ENCODE measurements around the gene BAIAP2.
"Not testable (repeated sequence)": the region's sequence is repeated elsewhere in the genome, so short reads cannot be mapped to it uniquely, and the experiment has no call there.

Gene BAIAP2

DNA sequence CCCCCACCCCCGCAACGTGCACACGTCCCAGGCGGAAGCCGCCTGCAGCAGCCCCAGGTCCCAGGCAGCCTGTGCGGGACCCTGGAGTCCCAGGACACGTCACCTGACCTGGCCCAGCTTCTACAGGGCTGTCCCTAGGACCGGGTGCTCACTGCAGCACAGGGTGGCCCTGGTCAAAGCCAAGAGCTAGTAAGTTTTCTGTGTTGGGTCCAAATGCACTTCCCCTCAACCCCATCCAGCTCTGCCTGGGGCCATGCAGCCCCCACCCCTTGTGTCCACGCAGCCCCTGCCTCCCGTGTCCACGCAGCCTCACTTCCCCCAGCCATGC is 108.2 kb downstream of the BAIAP2 start:
- no peak for DNase-seq (ENCODE audit: low read depth)

- DNase-seq (ENCODE audit: low read depth), result no peak
Observed at GRCh38 chr17:81143717-81144422, 108.9 kb downstream of the BAIAP2 start.

DNA sequence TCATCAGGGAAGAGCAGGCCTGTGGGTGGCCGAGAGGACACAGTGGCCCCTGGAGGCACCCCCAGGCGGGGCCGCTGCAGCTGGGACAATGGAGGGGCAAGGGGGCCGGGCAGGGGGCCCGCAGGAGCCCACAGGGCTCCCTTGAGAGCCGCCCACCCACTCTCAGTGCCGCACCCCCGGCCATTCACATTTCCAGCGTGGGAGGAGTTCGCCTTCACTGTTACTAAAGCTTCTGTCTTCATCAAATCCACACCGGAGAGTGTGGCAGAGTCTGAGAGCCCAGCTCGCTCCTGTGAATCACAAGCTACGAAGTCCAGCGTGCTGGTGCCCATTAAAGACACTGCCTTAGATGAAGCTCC is 109.5 kb downstream of the BAIAP2 start:
- DNase-seq (ENCODE audit: low read depth), result no peak

- not testable (repeated sequence) for DNase-seq (ENCODE audit: low read depth)
Observed at GRCh38 chr17:81146208-81146607, 111.3 kb downstream of the BAIAP2 start.

DNA sequence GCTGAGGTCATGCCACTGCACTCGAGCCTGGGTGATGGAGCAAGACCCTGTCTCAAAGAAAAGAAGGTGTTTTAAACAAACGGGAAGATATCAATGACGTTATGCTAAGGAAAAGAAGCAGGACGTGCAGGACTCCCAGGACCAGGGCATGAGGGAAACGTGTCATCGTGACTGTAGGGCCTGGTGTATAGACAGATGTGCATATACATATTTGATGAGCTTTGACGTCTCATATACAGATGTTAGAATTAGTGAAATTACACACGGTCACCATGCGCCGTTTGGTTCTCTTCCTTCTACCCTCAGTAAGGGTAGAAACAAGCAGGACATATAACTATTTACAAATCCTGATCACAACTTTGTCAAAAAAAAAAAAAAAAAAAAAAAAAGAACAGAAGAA is 112.8 kb downstream of the BAIAP2 start:
- no peak for DNase-seq (ENCODE audit: low read depth)

- no peak for DNase-seq (ENCODE audit: low read depth)
Observed at GRCh38 chr17:81148571-81148970, 113.6 kb downstream of the BAIAP2 start.

DNA sequence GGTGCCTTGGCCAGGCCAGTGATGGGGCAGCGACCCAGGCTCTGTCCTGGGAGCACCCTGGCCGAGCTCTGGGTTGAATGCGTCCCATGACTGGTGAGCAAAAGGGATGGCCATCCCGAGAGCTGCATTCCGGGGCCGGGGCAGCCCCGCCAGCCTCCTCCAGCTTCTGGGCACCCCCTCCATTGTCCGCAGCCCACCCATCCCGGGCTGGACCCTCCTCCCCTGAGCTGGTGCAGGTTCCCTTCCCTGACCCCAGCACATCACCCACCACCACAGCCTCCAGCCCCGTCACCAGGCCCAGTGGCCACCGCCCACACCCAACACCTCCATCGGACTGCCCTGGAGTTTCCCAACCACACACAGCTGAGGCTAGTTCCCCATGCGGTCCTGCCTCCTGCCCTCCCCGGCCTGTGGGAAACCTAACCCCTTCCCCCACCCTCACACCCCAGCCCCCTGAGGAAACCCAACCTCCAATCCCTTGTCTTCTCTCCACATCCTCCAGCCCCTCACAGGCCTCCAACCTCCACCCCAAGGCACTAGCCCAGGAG is 114.1 kb downstream of the BAIAP2 start:
- no peak for DNase-seq (ENCODE audit: low read depth)

DNA sequence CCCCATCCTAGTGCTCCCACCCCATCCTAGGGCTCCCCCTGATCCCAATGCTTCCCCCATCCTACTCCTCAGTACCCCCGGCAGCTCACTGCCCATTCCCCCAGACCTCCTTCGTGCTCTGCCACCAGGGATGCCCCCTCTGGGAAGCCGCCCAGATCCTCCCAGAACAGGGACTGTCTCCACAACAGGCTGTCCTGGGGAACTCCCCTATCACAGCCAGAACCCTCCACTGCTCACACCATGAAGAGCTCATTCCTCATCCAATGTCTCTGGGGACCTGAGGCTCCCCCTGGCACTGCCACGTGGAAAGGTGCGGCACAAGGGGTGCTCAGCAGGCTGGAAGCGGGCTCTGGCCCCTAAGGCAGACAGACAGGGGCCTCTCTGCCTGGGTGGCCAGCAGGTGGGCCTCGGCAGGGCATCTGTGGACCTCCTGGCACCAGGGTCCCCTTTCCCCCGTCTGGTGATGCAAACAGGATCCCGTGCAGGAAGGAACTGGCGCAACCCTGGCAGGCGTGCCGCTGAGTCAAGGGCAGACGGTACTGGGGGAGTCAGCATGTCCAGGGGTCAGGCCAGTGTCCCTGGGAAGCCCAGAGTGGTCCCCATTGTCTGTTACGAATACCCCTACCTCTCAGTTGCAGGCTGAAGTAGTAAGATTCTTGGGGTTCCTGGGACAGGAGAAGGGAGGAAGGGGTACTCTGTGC is 115.6 kb downstream of the BAIAP2 start:
- no peak for DNase-seq (ENCODE audit: low read depth)

GRCh38 chr17:81151278-81151677 is 116.3 kb downstream of the BAIAP2 start:
- no peak for DNase-seq (ENCODE audit: low read depth)

- no peak for DNase-seq (ENCODE audit: low read depth)
Observed at GRCh38 chr17:81152288-81152828, 117.4 kb downstream of the BAIAP2 start.

DNA sequence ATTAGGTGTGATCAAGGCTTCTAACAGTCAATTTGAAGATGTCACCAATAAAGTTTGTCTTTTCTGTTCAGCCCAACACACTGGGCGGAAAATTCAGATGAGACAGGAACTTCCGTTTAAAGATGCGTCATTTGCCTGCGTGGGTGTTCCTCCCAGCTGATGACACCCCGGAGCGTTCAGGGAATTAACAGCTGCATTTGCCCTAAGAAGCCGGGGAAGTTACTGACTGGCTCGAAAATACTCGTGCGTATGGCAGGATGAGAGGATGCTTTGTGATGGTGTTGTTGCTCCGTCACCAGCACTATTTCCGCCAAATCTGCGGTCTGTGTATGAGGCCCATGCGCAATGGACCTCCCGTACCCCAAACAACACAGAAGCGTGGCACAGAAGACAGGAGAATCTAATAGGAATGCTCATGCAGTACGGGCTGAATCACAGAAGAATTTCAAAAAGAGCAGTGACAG is 118.4 kb downstream of the BAIAP2 start:
- peak; percentile 36 for DNase-seq (ENCODE audit: low read depth)

DNA sequence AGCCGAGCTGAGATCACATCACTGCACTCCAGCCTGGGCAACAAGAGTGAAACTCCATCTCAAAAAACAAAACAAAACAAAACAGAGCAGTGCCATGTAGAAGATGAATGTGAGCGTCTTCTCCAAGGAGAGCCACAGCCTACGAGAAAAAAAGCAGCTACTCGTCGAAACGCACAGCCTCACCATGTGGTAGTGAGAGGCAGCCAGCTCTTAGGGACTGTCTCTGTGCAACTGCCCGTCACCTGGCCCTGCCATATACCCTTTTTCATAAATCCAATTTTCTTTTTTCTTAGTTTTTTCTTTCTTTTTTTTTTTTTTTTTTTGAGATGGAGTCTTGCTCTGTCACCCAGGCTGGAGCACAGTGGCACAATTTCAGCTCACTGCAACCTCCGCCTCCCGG is 119.1 kb downstream of the BAIAP2 start:
- not testable (repeated sequence) for DNase-seq (ENCODE audit: low read depth)

GRCh38 chr17:81154961-81155360 is 120.0 kb downstream of the BAIAP2 start:
- DNase-seq (ENCODE audit: low read depth), result no peak

DNA sequence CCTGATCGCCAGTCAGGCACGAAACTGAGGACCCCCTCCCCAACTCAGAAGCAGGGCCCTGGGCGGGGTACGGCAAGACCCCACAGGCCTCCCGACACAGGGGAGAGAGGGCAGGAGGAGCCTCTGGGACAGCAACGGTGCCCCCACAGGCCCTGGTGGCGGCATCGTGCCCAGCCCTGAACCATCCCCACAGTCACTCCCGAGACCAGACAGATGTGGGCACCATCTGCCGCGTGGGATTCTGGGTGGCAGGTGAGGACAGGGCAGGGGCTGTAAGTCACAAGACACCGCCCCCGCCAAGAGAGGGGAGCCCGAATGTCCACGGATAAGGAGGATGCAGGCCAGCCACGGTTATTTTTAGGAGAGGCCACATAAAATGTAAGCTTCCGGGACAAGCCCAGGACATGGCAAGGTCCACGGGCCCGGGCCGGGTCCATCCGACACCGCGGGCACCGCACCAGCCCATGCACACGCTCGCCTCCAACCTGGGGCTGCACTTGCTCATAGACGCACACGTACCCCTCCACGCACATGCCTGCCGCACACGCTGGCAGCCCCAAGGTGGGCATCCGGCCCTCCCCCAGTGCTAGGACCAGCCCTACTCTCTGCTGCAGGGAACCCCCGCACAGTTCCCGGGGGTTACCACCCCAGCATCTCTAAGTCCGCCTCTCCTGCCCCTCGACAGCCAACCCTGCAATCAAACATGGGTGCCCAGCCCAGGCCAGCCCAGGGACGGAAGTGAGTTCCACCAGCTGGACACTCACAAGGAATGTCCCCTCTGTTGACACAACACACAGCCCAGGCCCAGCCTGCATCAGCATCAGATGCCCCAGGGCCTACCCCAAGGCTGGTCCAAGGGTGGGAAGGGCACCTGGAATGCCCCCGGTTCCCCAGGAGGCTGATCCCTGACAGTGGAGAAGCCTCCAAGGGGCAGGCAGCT is 122.2 kb downstream of the BAIAP2 start:
- no peak for DNase-seq (ENCODE audit: low read depth)

- DNase-seq (ENCODE audit: low read depth), result no peak
Observed at GRCh38 chr17:81157848-81158687, 123.1 kb downstream of the BAIAP2 start.

DNA sequence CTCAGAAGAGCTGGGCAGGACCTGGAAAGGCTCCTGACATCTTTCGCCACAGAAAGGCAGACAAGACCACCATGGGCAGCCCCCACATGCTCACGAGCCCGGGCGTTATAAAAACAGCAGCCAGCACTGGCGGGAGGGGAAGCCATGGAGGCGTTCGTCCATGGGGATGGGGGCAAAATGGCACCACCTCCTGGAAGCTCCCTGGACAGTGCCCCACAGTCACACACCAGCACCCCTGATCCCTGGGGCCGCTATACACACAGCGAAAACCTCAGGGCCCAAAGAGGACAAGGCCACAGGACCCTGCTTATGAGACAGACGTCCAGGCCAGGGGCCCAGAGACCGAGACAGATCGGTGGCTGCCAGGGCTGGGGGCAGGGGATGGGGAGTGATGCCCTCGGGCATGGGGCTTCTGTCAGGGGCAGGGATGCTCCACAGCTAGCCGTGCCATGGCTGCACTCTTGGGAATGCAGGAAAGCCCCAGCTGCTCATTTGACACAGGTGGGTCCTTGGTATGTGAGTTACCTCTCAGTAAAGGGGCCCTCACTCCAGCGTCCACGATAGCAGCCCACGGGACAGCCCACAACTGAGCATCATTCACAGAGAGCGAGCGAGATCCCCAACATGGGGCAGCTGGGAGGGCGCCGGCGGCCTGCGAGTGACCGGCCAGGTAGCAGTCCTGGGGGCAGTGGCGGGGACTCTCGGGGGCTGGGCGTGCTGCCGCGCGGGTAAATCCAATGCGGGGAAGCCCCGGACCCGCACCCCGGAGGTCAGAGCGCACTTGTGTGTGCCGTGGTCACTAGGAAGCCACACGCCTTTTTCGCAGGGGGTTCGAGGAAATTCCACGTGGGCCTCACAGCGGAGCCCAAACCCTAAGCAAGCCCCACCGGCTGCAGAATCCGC is 124.0 kb downstream of the BAIAP2 start:
- DNase-seq (ENCODE audit: low read depth), result no peak

DNA sequence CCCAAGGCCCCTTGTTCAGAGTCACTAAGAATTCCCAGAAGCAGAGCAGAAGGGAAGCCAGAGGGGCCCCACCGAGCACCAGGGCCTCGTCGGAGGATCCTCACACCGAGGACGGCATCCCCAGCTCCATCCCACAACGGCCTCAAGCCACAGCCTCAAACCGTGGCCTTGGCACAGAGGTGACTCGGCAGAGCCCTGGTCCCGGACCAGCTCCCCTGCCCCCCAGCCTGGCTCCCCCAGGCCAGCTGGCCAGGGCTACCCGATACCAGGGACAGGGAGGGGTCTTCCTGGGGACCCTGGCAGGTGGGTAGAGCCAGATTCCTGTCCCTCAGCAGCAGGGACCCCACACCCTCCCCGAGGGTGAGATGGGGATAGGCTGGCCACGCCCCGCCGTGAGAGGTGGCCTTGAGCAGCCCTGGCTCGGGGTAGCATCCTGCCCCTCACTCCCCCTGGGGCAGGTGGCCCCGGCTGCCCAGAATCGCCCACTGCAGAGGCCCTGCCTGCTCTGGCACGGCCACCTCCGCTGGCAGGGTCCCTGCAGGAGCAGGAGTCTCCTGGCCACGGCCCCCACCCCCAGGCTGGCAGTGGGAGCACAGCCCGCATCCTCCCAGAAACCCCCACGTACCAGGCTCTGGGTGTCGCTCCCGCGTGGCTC is 124.8 kb downstream of the BAIAP2 start:
- no peak for DNase-seq (ENCODE audit: low read depth)

GRCh38 chr17:81160306-81160705 is 125.4 kb downstream of the BAIAP2 start:
- DNase-seq (ENCODE audit: low read depth), result no peak

- no peak for DNase-seq (ENCODE audit: low read depth)
Observed at GRCh38 chr17:81160747-81161453, 125.9 kb downstream of the BAIAP2 start.

All from stromal cell of bone marrow (primary cell).